GM18502 (cell line): ENCODE measurements around the gene PIAS1.
"Not testable (repeated sequence)": the region's sequence is repeated elsewhere in the genome, so short reads cannot be mapped to it uniquely, and the experiment has no call there.

Experiments
- ATAC-seq: cut with Tn5 transposase; IDR thresholded peaks from one replicate; pipeline ENCODE4 v1.9.1; 2021; ENCODE audit warnings: mild to moderate bottlenecking; ENCODE audit not compliant: unreplicated experiment, poor library complexity

The PIAS1 gene

GRCh38 chr15:68211656-68212320 is 157.7 kb downstream of the PIAS1 start:
- no peak for ATAC-seq

GRCh38 chr15:68213491-68213845 is 159.4 kb downstream of the PIAS1 start:
- ATAC-seq = not testable (repeated sequence)

- no peak for ATAC-seq
Measured at GRCh38 chr15:68213991-68214837, 160.1 kb downstream of the PIAS1 start.

- ATAC-seq = no peak
Measured at GRCh38 chr15:68214838-68215254, 160.7 kb downstream of the PIAS1 start.

- no peak for ATAC-seq
Measured at GRCh38 chr15:68217341-68217740, 163.2 kb downstream of the PIAS1 start.

DNA sequence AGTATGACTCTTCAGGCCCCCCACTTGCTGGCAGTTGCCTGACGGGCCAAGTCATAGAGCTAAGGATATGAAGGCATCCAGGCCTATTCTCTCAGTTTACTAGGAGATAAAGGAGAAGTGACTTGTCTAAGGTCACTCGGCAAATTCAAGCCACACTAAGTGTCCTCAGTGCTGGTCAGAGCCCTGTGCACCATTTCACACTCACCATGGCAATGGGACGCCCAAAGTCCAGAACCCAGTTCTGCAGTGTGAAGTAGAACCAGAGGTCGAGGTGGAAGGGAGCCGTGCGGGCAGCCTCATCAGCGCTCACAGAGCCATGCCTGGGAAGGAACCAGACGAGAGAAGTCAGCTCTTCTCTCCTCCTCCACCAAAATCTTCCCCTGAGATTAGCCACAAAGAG is 164.2 kb downstream of the PIAS1 start:
- ATAC-seq = no peak

DNA sequence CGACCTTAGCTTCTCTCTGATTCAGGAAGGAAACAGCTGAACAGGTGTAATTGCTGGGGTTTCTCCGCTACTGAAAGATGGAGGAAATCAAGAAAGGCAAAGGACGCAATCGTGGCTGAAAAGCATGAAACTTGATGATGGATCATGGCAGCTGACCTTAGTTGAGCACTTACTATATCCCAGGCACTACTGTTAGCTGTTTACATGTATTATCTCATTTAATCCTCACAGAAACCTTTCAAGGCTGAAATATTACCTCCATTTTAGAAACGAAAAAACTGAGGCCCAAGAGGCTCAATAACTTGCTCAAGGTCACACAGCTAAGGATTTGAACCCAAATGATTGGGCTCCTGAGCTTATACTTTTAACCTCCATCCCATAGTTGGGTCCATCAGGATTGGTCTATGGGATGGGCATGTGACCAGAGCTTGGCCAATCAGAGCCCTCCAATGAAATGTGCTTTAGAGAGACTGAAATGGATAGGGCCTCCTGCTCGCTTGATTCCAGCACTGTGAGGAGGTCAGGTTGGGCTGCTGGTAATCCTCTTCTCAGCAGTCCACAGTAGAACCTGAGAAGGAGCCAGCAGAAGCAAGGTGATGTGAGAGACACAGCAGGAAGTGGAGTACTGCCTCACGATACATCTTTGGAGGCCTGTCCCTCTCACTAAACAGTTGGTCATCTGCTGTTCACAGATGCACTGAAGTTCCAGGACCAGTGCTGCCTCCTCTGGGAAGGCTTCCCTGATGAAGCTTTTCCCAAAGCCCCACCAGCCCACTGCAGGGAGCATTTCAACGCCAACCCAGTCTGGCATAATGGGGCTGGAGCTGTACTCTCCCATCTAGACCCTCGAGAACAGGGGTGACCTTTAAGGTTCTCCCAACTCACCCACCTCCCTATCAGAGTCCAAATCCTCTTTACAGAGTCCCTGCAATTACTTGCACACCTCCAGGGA is 165.0 kb downstream of the PIAS1 start:
- no peak for ATAC-seq

GRCh38 chr15:68220489-68220888 is 166.4 kb downstream of the PIAS1 start:
- ATAC-seq = no peak

GRCh38 chr15:68220967-68221366 is 166.9 kb downstream of the PIAS1 start:
- ATAC-seq = no peak

DNA sequence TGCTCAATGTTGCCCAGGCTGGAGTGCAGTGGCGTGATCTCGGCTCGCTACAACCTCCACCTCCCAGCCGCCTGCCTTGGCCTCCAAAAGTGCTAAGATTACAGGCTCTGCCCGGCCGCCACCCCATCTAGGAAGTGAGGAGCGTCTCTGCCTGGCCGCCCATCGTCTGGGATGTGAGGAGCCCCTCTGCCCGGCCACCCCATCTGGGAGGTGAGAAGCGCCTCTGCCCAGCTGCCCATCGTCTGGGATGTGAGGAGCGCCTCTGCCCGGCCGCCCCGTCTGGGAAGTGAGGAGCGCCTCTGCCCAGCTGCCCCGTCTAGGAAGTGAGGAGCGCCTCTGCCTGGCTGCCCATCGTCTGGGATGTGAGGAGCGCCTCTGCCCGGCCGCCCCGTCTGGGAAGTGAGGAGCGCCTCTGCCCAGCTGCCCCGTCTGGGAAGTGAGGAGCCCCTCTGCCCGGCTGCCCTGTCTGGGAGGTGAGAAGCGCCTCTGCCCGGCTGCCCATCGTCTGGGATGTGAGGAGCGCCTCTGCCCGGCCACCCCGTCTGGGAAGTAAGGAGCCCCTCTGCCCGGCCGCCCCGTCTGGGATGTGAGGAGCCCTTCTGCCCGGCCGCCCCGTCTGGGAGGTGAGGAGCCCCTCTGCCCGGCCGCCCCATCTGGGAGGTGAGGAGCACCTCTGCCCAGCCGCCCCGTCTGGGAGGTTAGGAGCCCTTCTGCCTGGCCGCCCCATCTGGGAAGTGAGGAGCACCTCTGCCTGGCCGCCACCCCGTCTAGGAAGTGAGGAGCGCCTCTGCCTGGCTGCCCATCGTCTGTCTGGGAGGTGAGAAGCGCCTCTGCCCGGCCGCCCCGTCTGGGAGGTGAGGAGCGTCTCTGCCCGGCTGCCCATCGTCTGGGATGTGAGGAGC is 167.7 kb downstream of the PIAS1 start:
- not testable (repeated sequence) for ATAC-seq

DNA sequence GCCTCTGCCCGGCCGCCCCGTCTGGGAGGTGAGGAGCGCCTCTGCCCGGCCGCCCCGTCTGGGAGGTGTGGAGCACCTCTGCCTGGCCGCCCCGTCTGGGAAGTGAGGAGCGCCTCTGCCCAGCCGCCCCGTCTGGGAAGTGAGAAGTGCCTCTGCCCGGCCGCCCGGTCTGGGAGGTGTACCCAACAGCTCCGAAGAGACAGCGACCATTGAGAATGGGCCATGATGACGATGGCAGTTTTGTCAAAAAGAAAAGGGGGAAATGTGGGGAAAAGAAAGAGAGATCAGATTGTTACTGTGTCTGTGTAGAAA is 168.3 kb downstream of the PIAS1 start:
- not testable (repeated sequence) for ATAC-seq

DNA sequence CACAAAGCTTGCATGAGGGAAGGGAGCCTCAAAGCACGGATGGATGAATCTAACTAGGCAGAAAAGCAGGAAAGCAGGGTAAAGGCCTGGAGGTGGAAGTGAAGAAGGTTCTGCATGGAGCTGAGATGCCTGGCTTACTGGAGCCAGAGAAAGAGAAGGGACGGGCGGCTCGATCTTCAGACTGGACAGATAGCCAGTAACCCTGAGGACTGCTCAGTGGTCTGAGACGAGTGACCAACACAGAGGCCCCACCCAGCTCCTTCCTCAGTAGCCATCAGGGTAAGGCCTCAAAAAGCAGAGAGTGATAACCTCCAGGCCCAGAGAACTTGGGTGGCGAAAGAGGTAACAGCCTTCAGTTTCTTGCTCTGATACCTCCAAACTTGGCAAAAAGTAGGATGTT is 169.1 kb downstream of the PIAS1 start:
- no peak for ATAC-seq

DNA sequence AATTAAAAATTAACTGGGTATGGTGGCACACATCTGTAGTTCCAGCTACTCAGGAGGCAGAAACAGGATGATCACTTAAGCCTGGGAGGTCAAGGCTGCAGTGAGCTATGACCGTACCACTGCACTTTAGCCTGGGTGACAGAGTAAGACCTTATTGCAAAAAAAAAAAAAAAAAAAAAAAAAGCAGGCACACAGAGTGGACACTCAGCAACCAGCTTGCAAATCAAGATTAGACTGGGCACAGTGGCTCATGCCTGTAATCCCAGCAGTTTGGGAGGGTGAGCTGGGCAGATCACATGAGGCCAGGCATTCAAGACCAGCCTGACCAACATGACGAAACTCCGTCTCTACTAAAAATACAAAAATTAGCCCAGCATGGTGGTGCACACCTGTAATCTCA is 170.0 kb downstream of the PIAS1 start:
- no peak for ATAC-seq

DNA sequence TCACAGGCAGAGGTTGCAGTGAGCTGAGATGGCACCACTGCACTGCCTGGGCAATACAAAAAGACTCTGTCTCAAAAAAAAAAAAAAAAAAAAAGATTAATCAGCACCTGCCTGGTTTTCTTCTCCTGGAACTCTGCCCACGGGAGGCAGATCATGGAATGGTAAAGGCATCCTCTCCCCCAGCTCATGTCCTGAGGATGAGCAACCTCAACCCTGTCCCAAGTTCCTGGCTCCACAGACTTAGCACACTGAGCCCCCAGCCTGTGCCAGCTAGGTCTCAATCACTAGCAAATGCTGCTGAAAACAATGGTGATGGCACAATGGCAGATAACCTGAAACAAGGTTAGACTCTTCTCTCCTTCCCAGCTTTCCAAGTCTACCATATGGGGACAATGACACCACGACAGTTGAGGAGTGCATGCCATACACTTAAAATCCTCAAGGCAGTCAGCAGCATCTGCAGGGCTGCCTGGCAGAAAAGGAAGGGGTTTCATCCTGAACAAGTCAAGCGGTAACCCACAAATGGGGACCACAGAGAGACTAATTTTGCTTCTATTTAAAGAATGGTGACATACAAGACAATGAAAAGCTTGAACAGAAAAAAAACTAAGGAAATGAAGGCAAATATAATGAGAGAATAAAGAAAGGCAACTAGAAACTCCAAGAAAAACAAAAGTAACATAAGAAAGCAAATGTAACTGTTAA is 170.6 kb downstream of the PIAS1 start:
- ATAC-seq = no peak

DNA sequence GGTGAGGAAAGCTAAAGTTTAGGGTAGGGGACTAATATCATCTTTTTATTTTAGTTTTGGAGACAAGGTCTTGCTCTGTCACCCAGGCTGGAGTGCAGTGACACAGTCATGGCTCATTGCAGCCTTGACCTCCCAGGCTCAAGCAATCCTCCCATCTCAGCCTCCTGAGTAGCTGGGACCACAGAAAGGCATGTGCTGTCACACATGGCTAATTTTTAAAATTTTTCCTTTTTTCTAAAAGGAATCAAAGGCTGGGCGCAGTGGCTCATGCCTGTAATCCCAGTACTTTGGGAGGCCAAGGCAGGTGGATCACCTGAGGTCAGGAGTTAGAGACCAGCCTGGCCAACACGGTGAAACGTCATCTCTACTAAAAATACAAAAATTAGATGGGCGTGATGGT is 171.3 kb downstream of the PIAS1 start:
- not testable (repeated sequence) for ATAC-seq

GRCh38 chr15:68227643-68228142 is 173.6 kb downstream of the PIAS1 start:
- no peak for ATAC-seq

- no peak for ATAC-seq
Measured at GRCh38 chr15:68228143-68228970, 174.2 kb downstream of the PIAS1 start.

GRCh38 chr15:68228971-68229385 is 174.9 kb downstream of the PIAS1 start:
- ATAC-seq = no peak
